Dermis blood vessel endothelial cell (primary cell): Measurements from ENCODE around the gene CPHXL. TPM values are rescaled to one million over a fixed set of nuclear protein-coding genes. Genes with fewer than 3 reads are reported as not detected.
A peak's percentile ranks its signal among the peaks of the same experiment; 100 is the strongest.

ENCODE experiments used
- DNase-seq: peaks from one replicate; pipeline ENCODE4 v3.0.0; 2010
- total RNA-seq: library from RNA; depleted of rRNA; stranded (reverse); fragments of >200 nt; gene quantifications from 2 replicates; pipeline ENCODE4 v1.2.3, GENCODE V29; 2014

The CPHXL gene
- total RNA-seq: not detected in 2 replicates

DNA sequence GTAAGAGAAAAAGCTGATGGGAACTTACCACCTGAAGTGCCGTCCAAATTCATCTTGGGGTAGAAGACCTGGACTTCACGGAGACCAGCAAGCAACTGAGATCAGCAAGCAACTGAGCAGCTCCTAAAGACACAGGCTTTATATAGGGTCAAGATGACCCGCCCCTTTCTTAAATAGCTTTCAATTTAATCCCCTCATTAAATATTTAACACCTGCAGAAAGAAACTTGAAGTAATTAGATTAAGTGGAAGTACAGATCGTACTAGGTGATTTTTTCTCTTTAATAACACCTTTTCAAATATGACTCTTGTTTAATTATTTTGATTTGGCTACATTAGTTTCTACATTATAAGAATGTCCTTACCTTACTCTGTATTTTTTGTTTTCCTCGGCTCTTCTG lies at the start of gene CPHXL:
Gene CPHXL (minus strand): TSS at position 101 of the 400 bp plus-strand sequence. CDS start 48 bp downstream, at position 53.
- no peak for DNase-seq

DNA sequence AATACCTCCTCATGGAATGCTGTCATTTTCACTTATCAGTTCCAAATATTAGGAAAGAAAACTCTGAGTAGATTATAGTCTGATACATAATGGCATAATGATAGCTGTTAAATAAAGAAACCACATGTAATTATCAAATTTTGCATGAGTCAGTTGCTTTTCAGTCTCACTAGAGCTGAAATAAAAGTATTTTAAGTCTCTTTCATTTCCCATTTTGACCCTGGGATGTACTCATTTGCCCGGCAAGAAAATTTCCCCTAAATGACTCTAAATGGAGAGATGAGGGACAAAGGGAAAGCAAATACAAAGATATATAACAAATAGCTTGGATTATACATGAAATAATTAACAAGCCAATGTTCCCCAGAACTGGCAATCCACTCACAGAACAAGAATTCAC lies 47.9 kb upstream of the CPHXL start:
- no peak for DNase-seq

GRCh38 chr16:75770051-75770450 lies 43.8 kb upstream of the CPHXL start:
- DNase-seq: no peak

DNA sequence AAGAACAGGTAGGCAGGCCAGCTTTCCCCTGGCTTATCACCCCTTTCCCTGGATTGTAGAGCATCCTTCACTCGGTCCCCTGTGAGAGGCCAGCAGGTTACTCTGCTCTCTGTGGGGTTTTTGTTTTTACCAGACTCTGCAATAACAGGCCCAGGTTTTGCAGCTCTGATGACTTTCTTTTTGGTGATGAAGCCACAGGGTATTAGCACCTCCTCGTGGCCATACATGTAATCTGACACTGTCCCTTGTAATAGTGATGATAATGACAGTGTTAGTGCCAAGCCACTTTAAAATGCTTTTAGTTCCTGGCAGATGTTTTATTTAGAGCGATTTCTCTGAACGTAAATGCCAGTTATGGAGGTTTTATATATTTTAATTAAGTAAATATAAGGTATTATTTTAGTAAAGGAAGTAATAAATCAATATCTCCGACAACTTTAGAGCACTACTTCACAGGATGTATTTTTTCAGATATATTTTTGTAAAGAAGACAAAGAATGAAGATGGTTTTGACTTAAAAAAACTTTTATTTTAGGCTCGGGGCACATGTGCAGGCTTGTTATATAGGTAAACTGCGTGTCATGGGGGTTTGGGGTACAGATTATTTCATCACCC lies 38.0 kb upstream of the CPHXL start:
- DNase-seq: peak; percentile 84

DNA sequence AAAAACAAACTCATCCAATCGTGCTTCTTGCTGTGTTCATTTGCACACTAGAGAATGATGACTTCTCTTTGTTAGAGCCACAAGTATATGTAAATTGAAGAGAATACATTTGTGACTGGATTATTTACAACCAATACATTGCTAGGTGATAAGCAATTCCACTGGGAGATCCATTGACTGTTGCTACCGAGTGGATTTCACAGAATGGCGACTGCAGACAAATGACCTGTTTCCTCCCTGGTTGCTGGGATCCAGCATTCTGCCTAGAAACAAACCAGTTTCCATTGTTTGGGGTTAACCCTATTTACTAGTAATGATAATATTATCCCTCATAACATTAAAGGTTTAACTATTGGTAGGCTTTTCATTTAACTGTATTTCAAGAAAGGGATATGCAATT lies 36.9 kb upstream of the CPHXL start:
- DNase-seq: peak; percentile 24

- DNase-seq: no peak
These were observed 36.5 kb upstream of the CPHXL start for GRCh38 chr16:75762746-75763145.

DNA sequence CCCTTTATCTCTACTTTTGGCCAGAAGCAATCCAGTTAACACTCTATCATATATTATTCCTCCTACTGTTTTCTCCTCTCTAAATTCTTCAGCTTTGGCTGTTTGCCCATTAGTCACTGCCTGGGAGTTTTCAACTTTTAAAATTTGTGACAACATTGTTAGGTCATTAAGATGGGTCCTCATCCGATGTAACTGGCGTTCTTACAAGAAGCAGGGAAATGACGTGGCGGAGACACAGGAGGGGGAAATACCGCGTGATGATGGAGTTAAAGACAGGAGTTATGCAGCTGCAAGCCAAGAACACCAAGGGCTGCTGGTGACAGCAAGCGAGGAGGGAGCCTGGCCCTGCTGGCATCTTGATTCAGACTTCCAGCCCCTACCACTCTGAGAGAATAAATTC lies 34.8 kb upstream of the CPHXL start:
- peak; percentile 17 for DNase-seq

GRCh38 chr16:75760018-75760519 lies 33.8 kb upstream of the CPHXL start:
- no peak for DNase-seq

- DNase-seq: no peak
These were observed 31.9 kb upstream of the CPHXL start for GRCh38 chr16:75758215-75758614.

- no peak for DNase-seq
These were observed 27.9 kb upstream of the CPHXL start for GRCh38 chr16:75754141-75754540.

GRCh38 chr16:75750528-75750927 lies 24.2 kb upstream of the CPHXL start:
- DNase-seq: no peak

DNA sequence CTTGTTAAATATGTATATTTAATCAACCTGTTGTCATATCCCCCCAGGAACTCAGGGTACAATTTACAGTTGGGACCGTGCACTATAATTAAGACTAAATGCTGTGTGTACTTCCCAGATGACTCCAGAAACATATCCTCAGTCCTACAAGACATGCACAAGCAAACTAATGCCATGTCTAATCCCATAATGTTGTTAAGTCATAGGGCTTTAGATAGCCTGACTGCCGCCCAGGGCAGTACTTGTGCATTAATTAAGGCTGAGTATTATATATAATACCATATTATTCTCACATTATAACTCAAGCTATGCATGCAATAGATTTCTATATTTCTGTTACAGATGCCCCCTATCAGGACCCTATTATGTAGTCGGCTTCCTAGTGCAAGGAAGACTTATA lies 20.1 kb upstream of the CPHXL start:
- DNase-seq: no peak

DNA sequence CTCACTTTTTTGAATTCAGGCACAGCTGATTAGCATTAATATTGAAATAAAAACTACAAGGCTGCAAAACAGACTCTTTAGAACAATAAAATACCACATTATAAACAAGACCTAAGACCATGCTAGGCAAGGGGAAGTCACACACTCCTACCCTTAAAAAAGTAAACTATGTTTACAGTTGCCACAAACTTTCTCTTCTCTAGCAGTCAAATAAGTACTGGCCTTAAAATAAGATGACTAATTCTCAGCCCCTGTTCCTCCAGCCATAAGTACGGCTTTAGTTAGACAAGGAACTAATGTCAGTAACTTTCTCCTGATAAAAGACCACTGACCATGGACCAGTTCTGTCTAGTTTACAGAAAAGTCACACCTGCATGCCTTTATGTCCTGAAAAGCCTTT lies 19.5 kb upstream of the CPHXL start:
- DNase-seq: no peak

DNA sequence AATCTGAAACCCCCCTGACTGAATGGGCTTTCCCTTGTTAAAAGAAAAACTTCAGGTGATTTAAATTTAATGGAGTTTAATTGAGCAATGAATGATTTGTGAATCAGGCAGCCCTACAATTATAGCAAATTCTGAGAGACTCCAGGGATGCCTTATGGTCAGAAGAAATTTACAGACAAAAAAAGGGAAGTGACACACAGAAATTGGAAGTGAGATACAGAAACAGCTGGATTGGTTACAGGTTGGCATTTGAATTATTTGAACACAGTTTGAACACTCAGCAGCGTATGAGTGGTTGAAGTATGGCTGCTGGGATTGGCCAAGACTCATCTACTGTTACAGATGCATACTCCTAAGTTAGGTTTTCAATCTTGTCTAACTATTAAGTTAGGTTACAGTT lies 19.0 kb upstream of the CPHXL start:
- DNase-seq: no peak

DNA sequence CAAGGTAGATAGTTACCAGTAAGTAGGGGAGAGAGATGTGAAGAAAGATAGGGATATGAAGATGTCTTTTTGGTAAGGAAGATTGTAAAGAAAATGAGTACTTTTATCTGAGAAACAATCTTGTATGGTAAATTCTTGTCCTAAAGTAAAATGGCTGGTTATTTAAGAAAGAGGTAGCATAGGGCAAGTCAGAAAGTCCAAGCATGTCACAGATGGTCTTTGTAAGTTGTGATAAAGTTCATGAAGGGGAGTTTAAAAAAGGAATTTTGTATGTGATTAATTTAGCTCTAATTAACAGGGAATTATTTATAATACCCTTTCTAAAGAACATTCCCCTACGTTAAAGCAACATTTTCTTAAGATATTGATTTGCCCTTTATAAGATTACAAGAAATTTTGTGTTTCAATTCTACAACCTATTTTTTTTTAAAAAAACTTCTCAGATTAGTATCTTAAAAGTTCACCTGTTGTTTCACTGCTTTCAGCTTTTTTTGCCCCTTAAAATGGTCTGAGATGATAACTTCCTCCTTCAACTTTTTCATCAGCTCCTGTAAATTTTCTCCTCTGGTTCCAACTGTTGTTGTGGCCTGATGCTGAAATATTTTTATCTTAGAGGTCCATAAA lies 16.2 kb upstream of the CPHXL start:
- DNase-seq: no peak

GRCh38 chr16:75733305-75734211 lies 7.3 kb upstream of the CPHXL start:
- no peak for DNase-seq

DNA sequence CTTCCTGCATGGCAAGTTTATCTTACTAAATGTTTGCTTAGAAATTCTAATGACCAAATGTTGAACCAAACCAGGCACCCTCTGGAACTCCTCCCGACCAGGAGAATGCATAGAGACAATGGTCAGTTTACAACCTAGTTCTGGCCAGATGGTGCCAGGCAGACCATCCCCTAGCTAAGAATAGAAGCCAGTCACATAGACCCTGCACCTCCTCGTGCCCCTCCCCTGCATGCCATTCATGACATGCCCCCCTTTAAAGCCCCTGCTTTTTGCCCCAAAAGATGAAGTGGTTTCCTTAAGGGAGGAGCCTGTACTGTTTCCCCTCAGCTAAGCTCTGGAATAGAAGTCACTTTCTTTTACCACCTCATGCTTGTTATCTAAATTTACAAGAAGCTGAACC lies 6.6 kb upstream of the CPHXL start:
- DNase-seq: no peak

DNA sequence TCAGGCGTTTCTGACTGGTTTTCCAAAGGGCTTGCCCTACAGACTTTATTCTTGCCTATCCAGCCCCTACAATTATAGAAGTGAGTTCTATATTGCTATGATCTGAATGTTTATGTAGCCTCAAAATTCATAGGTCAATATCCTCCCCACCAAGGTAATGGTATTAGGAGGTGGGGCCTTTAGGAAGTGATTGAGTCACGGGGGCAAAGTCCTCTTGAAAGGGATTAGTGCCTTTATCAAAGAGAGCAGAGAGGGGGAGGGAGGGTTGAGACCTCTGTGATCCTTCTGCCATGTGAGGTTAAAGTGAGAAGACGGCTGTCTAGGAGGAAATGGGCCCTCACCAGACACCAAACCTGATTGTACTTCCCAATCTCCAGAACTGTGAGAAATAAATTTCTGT lies 931 bp upstream of the CPHXL start:
- DNase-seq: no peak

GRCh38 chr16:75718452-75718851 lies 7.8 kb downstream of the CPHXL start:
- DNase-seq: no peak

- no peak for DNase-seq
These were observed 11.6 kb downstream of the CPHXL start for GRCh38 chr16:75714661-75715060.

GRCh38 chr16:75710344-75710743 lies 15.9 kb downstream of the CPHXL start:
- no peak for DNase-seq

DNA sequence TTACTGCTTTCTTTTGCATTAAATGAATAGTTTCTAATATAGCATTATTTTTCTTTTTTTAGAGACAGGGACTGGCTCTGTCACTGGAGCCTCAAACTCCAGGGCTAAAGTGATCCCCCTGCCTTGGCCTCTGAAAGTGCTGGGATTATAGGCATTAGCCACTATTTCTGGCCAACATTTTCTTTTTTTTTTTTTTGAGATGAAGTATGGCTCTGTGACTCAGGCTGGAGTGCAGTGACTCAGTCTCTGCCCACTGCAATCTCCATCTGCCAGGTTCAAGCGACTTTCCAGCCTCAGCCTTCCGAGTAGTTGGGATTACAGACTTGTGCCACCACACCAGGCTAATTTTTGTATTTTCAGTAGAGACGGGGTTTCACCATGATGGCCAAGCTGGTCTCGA lies 23.0 kb downstream of the CPHXL start:
- DNase-seq: no peak

- DNase-seq: no peak
These were observed 24.0 kb downstream of the CPHXL start for GRCh38 chr16:75702242-75702641.

GRCh38 chr16:75701361-75701760 lies 24.9 kb downstream of the CPHXL start, which contains the start of gene DUXB:
Gene DUXB, minus strand, starts transcription at chr16:75701461. Its CDS starts 43 bp downstream, at chr16:75701418.
- no peak for DNase-seq
